K562 (cell line): Measurements from ENCODE around the gene STK24. TPM values are rescaled to one million over a fixed set of nuclear protein-coding genes. Genes with fewer than 3 reads are reported as not detected.

Experiments used
- FOSL1 ChIP-seq: fragments of 200-800 bp; sonication (Bioruptor generic); conservative IDR thresholded peaks from 2 replicates; pipeline ENCODE4 v1.6.1; 2016; ENCODE audit warnings: missing genetic modification characterization, missing compliant biosample characterization
- PML ChIP-seq: IDR thresholded peaks from 2 replicates; pipeline ENCODE4 v1.6.1; 2012; ENCODE audit warnings: low read length, inconsistent platforms
- polyA plus RNA-seq, 8 experiments: library from polyadenylated mRNA; depleted of rRNA in 4 of 8; stranded (reverse) in 5 of 8; unstranded in 3 of 8; fragments of >200 nt; fragmentation: Nextera tagmentation in 2 of 8; fragmentation: Illumina TruSeq in 1 of 8; extraction: Ambion mirVana in 2 of 8; extraction: Trizol in 1 of 8; gene quantifications; 2 replicates each; pipeline versions ENCODE4 v1.2.1 to v1.2.3, GENCODE V29; 2011 to 2014; ENCODE audit warnings: inconsistent platforms in 1 of 8, missing spikeins in 1 of 8
- total RNA-seq, 7 experiments: library from RNA; depleted of rRNA in 6 of 7; stranded (reverse); fragments of >200 nt in 6 of 7; fragmentation: Illumina TruSeq in 2 of 7; extraction: Trizol in 2 of 7; gene quantifications; 2 replicates each; pipeline versions ENCODE4 v1.2.1 to v1.2.3, GENCODE V29; 2011 to 2021; ENCODE audit warnings: low replicate concordance in 1 of 7
- TF ChIP-seq, protein P1 (sequence below): fragments of 450-650 bp; IDR thresholded peaks from 2 replicates; pipeline ENCODE4 v1.6.1; 2016; ENCODE audit warnings: mild to moderate bottlenecking, moderate library complexity
- TF ChIP-seq, protein P2 (sequence below): fragments of 250-450 bp; sonication (Bioruptor Pico); IDR thresholded peaks from 2 replicates; pipeline ENCODE4 v1.5.0; 2021; ENCODE audit warnings: mild to moderate bottlenecking, borderline replicate concordance
- TF ChIP-seq, protein P3 (sequence below): fragments of 200-800 bp; sonication (Bioruptor generic); IDR thresholded peaks from 2 replicates; pipeline ENCODE4 v1.6.1; 2017; ENCODE audit warnings: missing genetic modification characterization, missing compliant biosample characterization
- TF ChIP-seq, protein P4 (sequence below): fragments of 250-450 bp; sonication (Bioruptor Pico); IDR thresholded peaks from 2 replicates; pipeline ENCODE4 v1.4.0; 2020; ENCODE audit warnings: mild to moderate bottlenecking, moderate library complexity, borderline replicate concordance

STK24 gene
- total and polyA plus RNA-seq, 9 of the 15 experiments (the other 6 are each of a cell fraction or from before 2014, with no cell fraction given) = 3.8 to 78.4 (median 28.2) TPM

DNA sequence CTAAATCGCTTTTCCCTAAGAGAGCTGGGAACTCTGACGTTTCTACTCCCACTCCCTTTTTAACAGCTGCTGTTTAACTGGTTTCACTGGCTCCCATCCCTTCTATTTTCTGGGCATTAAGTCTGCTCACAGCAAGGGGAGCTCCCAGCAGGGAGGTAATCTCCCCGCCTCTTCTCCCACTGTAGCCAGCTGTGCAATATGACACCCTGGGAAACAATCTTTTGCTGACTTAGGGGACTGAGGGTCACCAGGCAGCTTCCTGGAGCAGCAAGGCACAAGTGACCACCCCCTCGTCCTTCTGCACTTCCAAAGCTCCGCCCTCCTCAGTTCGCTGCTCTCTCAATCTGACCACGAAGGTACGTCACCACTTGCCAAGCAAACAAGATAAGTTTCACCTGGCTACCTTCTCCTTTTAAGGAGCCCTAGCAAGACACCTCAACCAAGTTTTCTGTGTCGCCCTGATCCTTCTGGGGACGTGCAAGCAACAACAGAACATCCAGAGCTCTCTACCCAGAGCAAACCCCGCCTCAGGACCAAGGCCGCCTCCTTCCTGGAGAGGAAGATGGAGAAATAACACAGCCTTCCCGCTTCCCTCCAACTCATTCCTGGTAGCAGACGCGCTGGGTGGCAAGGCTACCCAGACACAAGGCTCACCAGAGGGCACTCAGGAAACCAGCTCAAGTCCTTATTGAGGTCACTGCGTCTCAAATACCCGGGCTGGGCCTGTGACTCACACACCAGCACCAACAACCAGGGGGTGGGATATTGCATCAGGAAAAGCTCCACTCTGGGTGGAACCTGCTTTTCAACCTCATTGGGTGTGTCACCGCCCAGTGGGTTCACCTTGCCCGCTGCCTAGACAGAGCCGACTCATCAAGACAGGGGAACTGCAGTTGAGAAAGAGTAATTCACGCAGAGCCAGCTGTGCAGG lies 92.4 kb downstream of the STK24 start (continued):
- TF ChIP-seq, protein P1, sequence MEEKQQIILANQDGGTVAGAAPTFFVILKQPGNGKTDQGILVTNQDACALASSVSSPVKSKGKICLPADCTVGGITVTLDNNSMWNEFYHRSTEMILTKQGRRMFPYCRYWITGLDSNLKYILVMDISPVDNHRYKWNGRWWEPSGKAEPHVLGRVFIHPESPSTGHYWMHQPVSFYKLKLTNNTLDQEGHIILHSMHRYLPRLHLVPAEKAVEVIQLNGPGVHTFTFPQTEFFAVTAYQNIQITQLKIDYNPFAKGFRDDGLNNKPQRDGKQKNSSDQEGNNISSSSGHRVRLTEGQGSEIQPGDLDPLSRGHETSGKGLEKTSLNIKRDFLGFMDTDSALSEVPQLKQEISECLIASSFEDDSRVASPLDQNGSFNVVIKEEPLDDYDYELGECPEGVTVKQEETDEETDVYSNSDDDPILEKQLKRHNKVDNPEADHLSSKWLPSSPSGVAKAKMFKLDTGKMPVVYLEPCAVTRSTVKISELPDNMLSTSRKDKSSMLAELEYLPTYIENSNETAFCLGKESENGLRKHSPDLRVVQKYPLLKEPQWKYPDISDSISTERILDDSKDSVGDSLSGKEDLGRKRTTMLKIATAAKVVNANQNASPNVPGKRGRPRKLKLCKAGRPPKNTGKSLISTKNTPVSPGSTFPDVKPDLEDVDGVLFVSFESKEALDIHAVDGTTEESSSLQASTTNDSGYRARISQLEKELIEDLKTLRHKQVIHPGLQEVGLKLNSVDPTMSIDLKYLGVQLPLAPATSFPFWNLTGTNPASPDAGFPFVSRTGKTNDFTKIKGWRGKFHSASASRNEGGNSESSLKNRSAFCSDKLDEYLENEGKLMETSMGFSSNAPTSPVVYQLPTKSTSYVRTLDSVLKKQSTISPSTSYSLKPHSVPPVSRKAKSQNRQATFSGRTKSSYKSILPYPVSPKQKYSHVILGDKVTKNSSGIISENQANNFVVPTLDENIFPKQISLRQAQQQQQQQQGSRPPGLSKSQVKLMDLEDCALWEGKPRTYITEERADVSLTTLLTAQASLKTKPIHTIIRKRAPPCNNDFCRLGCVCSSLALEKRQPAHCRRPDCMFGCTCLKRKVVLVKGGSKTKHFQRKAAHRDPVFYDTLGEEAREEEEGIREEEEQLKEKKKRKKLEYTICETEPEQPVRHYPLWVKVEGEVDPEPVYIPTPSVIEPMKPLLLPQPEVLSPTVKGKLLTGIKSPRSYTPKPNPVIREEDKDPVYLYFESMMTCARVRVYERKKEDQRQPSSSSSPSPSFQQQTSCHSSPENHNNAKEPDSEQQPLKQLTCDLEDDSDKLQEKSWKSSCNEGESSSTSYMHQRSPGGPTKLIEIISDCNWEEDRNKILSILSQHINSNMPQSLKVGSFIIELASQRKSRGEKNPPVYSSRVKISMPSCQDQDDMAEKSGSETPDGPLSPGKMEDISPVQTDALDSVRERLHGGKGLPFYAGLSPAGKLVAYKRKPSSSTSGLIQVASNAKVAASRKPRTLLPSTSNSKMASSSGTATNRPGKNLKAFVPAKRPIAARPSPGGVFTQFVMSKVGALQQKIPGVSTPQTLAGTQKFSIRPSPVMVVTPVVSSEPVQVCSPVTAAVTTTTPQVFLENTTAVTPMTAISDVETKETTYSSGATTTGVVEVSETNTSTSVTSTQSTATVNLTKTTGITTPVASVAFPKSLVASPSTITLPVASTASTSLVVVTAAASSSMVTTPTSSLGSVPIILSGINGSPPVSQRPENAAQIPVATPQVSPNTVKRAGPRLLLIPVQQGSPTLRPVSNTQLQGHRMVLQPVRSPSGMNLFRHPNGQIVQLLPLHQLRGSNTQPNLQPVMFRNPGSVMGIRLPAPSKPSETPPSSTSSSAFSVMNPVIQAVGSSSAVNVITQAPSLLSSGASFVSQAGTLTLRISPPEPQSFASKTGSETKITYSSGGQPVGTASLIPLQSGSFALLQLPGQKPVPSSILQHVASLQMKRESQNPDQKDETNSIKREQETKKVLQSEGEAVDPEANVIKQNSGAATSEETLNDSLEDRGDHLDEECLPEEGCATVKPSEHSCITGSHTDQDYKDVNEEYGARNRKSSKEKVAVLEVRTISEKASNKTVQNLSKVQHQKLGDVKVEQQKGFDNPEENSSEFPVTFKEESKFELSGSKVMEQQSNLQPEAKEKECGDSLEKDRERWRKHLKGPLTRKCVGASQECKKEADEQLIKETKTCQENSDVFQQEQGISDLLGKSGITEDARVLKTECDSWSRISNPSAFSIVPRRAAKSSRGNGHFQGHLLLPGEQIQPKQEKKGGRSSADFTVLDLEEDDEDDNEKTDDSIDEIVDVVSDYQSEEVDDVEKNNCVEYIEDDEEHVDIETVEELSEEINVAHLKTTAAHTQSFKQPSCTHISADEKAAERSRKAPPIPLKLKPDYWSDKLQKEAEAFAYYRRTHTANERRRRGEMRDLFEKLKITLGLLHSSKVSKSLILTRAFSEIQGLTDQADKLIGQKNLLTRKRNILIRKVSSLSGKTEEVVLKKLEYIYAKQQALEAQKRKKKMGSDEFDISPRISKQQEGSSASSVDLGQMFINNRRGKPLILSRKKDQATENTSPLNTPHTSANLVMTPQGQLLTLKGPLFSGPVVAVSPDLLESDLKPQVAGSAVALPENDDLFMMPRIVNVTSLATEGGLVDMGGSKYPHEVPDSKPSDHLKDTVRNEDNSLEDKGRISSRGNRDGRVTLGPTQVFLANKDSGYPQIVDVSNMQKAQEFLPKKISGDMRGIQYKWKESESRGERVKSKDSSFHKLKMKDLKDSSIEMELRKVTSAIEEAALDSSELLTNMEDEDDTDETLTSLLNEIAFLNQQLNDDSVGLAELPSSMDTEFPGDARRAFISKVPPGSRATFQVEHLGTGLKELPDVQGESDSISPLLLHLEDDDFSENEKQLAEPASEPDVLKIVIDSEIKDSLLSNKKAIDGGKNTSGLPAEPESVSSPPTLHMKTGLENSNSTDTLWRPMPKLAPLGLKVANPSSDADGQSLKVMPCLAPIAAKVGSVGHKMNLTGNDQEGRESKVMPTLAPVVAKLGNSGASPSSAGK = no peak
- TF ChIP-seq PML (no peak), FOSL1 (tag) (peak; percentile 79)
- TF ChIP-seq, protein P2, sequence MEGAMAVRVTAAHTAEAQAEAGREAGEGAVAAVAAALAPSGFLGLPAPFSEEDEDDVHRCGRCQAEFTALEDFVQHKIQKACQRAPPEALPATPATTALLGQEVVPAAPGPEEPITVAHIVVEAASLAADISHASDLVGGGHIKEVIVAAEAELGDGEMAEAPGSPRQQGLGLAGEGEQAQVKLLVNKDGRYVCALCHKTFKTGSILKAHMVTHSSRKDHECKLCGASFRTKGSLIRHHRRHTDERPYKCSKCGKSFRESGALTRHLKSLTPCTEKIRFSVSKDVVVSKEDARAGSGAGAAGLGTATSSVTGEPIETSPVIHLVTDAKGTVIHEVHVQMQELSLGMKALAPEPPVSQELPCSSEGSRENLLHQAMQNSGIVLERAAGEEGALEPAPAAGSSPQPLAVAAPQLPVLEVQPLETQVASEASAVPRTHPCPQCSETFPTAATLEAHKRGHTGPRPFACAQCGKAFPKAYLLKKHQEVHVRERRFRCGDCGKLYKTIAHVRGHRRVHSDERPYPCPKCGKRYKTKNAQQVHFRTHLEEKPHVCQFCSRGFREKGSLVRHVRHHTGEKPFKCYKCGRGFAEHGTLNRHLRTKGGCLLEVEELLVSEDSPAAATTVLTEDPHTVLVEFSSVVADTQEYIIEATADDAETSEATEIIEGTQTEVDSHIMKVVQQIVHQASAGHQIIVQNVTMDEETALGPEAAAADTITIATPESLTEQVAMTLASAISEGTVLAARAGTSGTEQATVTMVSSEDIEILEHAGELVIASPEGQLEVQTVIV (CRISPR knock-in tag) = no peak
- TF ChIP-seq, protein P3, sequence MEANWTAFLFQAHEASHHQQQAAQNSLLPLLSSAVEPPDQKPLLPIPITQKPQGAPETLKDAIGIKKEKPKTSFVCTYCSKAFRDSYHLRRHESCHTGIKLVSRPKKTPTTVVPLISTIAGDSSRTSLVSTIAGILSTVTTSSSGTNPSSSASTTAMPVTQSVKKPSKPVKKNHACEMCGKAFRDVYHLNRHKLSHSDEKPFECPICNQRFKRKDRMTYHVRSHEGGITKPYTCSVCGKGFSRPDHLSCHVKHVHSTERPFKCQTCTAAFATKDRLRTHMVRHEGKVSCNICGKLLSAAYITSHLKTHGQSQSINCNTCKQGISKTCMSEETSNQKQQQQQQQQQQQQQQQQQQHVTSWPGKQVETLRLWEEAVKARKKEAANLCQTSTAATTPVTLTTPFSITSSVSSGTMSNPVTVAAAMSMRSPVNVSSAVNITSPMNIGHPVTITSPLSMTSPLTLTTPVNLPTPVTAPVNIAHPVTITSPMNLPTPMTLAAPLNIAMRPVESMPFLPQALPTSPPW (CRISPR knock-in tag) = peak; percentile 36; the same call in 1 of the 2 replicates
- TF ChIP-seq, protein P4, sequence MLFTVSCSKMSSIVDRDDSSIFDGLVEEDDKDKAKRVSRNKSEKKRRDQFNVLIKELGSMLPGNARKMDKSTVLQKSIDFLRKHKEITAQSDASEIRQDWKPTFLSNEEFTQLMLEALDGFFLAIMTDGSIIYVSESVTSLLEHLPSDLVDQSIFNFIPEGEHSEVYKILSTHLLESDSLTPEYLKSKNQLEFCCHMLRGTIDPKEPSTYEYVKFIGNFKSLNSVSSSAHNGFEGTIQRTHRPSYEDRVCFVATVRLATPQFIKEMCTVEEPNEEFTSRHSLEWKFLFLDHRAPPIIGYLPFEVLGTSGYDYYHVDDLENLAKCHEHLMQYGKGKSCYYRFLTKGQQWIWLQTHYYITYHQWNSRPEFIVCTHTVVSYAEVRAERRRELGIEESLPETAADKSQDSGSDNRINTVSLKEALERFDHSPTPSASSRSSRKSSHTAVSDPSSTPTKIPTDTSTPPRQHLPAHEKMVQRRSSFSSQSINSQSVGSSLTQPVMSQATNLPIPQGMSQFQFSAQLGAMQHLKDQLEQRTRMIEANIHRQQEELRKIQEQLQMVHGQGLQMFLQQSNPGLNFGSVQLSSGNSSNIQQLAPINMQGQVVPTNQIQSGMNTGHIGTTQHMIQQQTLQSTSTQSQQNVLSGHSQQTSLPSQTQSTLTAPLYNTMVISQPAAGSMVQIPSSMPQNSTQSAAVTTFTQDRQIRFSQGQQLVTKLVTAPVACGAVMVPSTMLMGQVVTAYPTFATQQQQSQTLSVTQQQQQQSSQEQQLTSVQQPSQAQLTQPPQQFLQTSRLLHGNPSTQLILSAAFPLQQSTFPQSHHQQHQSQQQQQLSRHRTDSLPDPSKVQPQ = no peak
